ENCODE results near the gene HMCN1. TPM values are rescaled to one million over a fixed set of nuclear protein-coding genes. Genes with fewer than 3 reads are reported as not detected.

HMCN1 gene
- polyA plus RNA-seq, 1 of the 3 experiments (the other 2 are of a cell fraction): 59.5 TPM

DNA sequence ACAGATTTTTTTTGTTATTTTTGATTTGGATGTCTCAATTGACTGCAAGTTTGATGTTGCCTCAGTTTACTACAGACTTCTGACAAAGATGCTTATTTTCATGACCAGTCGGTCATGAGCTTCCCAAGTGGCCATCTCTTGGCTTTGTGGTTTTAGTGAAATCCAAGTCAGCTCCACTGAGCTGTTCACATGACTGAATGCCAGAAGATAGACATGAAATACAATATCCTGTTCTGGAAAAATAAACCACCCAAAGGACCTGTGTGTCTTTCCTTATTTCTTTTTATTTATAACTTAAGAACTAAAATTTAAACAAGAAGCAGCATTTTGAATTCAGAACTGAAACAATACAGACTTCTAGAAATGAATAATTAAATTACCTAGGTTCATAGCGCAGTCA lies 89.3 kb downstream of the HMCN1 start (continued):
- TF ChIP-seq GABPA (IDR thresholded peaks at IDR 0.05; ENCODE audit: low read depth): no peak
- no peak for TF ChIP-seq FOXM1 (IDR thresholded peaks at IDR 0.05; ENCODE audit: low read depth)
- no peak for TF ChIP-seq JUND (IDR thresholded peaks at IDR 0.05)

DNA sequence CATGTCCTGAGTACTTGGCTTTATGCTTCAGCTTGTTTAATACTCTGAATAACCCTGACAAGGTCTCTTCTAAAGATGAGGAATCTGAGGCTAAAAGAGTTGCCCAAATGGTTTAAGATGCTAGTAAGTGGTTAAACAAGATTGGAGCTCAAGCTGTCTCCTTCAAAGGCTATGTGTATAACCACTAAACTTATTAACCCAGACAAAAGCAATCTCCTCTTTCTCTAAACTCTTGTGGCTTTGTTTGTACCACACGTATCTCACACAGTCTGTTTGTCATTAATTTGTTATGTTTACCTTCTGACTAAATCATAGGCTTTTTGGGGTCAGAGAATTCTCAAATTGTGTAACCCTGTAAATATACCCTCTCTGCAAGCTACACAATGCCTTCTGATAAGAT lies 89.9 kb downstream of the HMCN1 start:
- TF ChIP-seq GABPA (IDR thresholded peaks at IDR 0.05; ENCODE audit: low read depth) (no peak), NFIC (IDR thresholded peaks at IDR 0.05; ENCODE audit: borderline replicate concordance) (no peak), EZH2phosphoT487 (IDR thresholded peaks at IDR 0.05; ENCODE audit: borderline replicate concordance, low read depth) (no peak), POLR2AphosphoS5 (IDR thresholded peaks at IDR 0.05; ENCODE audit: low read depth, low read length) (no peak), JUND (IDR thresholded peaks at IDR 0.05) (no peak), NRF1 (IDR thresholded peaks at IDR 0.05; ENCODE audit: low read depth, low read length) (no peak), MEF2A (IDR thresholded peaks at IDR 0.05; ENCODE audit: borderline replicate concordance, low read depth) (no peak), SIN3A (IDR thresholded peaks at IDR 0.05; ENCODE audit: borderline replicate concordance, low read depth, low read length) (no peak), TCF12 (IDR thresholded peaks at IDR 0.05) (no peak), RXRA (IDR thresholded peaks at IDR 0.05; ENCODE audit: borderline replicate concordance, low read depth) (no peak), TEAD4 (IDR thresholded peaks at IDR 0.05; ENCODE audit: borderline replicate concordance, insufficient read depth) (no peak), FOSL2 (IDR thresholded peaks at IDR 0.05; ENCODE audit: borderline replicate concordance, low read depth) (no peak), RAD21 (IDR thresholded peaks at IDR 0.05; ENCODE audit: low read length) (no peak), RCOR1 (IDR thresholded peaks at IDR 0.05; ENCODE audit: low read length) (no peak)
- TF ChIP-seq, protein P1, sequence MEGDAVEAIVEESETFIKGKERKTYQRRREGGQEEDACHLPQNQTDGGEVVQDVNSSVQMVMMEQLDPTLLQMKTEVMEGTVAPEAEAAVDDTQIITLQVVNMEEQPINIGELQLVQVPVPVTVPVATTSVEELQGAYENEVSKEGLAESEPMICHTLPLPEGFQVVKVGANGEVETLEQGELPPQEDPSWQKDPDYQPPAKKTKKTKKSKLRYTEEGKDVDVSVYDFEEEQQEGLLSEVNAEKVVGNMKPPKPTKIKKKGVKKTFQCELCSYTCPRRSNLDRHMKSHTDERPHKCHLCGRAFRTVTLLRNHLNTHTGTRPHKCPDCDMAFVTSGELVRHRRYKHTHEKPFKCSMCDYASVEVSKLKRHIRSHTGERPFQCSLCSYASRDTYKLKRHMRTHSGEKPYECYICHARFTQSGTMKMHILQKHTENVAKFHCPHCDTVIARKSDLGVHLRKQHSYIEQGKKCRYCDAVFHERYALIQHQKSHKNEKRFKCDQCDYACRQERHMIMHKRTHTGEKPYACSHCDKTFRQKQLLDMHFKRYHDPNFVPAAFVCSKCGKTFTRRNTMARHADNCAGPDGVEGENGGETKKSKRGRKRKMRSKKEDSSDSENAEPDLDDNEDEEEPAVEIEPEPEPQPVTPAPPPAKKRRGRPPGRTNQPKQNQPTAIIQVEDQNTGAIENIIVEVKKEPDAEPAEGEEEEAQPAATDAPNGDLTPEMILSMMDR (IDR thresholded peaks at IDR 0.05): no peak
- TF ChIP-seq, protein P2, sequence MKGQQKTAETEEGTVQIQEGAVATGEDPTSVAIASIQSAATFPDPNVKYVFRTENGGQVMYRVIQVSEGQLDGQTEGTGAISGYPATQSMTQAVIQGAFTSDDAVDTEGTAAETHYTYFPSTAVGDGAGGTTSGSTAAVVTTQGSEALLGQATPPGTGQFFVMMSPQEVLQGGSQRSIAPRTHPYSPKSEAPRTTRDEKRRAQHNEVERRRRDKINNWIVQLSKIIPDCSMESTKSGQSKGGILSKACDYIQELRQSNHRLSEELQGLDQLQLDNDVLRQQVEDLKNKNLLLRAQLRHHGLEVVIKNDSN (IDR thresholded peaks at IDR 0.05; ENCODE audit: borderline replicate concordance, low read depth): no peak
- TF ChIP-seq, protein P3, sequence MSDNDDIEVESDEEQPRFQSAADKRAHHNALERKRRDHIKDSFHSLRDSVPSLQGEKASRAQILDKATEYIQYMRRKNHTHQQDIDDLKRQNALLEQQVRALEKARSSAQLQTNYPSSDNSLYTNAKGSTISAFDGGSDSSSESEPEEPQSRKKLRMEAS (IDR thresholded peaks at IDR 0.05; ENCODE audit: low read depth): no peak
- H3K4me1 ChIP-seq (ENCODE audit: control insufficient read depth in 1 of 2, insufficient read depth in 2 of 2, low read depth in 1 of 2, low read length in 1 of 2): peaks cover 0 to 4% of the 10 kb centered on the region in 2 experiments; a peak in 1 of 4 replicates
- H3K9me3 ChIP-seq: no peaks in the 10 kb centered on the region
- H4K20me1 ChIP-seq (ENCODE audit: insufficient read depth): no peaks in the 10 kb centered on the region
- H3K4me2 ChIP-seq: no peak overlapping the region
- H3K36me3 ChIP-seq (replicated peaks in 1 of 2; ENCODE audit: control insufficient read depth in 1 of 2, insufficient read depth in 2 of 2, low read length in 1 of 2): no peaks in the 10 kb centered on the region
- DNase-seq: no peak
- ChIA-PET POLR2A (no interaction called here), CTCF (interaction anchor here (1.4 kb wide), 1 partner anchor 388 kb away, joined by 4 read pairs; no protein-coding TSS in a partner anchor)
- peak overlapping the region; percentile 13 to 79; a peak in 3 of 4 replicates for H3K27ac ChIP-seq (ENCODE audit: low read depth in 2 of 2, low read length in 1 of 2)
- no peak overlapping the region for H3K9ac ChIP-seq
- no peaks in the 10 kb centered on the region for H3K9me2 ChIP-seq
- H3K4me3 ChIP-seq (ENCODE audit: low read depth in 2 of 2, low read length in 1 of 2): no peak overlapping the region
- no peaks in the 10 kb centered on the region; the same call in 1 of the 2 replicates for H3K27me3 ChIP-seq (ENCODE audit: insufficient read depth)
- WGBS (ENCODE audit: low lambda C conversion rate): 9% methylated on average over 1 of the region's 1 CpG
- no peak overlapping the region for H2AFZ ChIP-seq (ENCODE audit: low read depth)
- no peaks in the 10 kb centered on the region for H3K79me2 ChIP-seq (ENCODE audit: insufficient read depth)
- no peaks in the 10 kb centered on the region for H3F3A ChIP-seq (replicated peaks; ENCODE audit: insufficient read depth)
